ENCODE measurements around the gene SLC9B2. TPM values are rescaled to one million over a fixed set of nuclear protein-coding genes. Genes with fewer than 3 reads are reported as not detected.
"Not testable (repeated sequence)": the region's sequence is repeated elsewhere in the genome, so short reads cannot be mapped to it uniquely, and the experiment has no call there.

SLC9B2 gene
- polyA plus RNA-seq, 1 of the 3 experiments (the other 2 are of a cell fraction), result 11.2 TPM

GRCh38 chr4:102994803-102995202 lies 81.8 kb downstream of the SLC9B2 start (continued):
- TF ChIP-seq RAD21 (IDR thresholded peaks at IDR 0.05; ENCODE audit: low read length), result no peak
- no peak for TF ChIP-seq GATA2 (CRISPR knock-in tag; IDR thresholded peaks at IDR 0.05)
- TF ChIP-seq ELF1 (IDR thresholded peaks at IDR 0.05), result no peak
- no peak for TF ChIP-seq FOXJ3 (CRISPR knock-in tag; IDR thresholded peaks at IDR 0.05)
- no peak for TF ChIP-seq RCOR1 (IDR thresholded peaks at IDR 0.05; ENCODE audit: low read length)
- TF ChIP-seq FOXM1 (IDR thresholded peaks at IDR 0.05; ENCODE audit: low read depth), result no peak
- no peak for TF ChIP-seq NFIC (IDR thresholded peaks at IDR 0.05; ENCODE audit: borderline replicate concordance)
- no peak for TF ChIP-seq PBX3 (IDR thresholded peaks at IDR 0.05)
- TF ChIP-seq RFX5 (IDR thresholded peaks at IDR 0.05; ENCODE audit: low read length), result no peak

DNA sequence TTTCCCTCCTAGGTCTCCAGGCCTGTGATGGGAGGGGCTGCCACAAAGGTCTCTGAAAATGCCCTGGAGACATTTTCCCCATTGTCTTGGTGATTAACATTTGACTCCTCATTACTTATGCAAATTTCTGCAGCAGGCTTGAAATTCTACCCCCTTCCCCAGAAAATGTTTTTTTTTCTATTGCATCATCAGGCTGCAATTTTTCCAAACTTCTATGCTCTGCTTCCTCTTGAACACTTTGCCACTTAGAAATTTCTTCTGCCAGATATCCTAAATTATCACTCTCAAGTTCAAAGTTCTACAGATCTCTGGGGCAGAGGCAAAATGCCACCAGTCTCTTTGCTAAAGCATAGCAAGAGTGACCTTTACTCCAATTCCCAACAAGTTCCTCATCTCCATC lies 82.6 kb downstream of the SLC9B2 start:
- H3K36me3 ChIP-seq (replicated peaks in 1 of 2; ENCODE audit: control insufficient read depth in 1 of 2, insufficient read depth in 2 of 2, low read length in 1 of 2); H3K4me2 ChIP-seq; H4K20me1 ChIP-seq (ENCODE audit: insufficient read depth); H3F3A ChIP-seq (replicated peaks; ENCODE audit: insufficient read depth); H3K27ac ChIP-seq (ENCODE audit: low read depth in 2 of 2, low read length in 1 of 2); POLR2A ChIA-PET; H3K4me3 ChIP-seq (ENCODE audit: low read depth in 2 of 2, low read length in 1 of 2); H3K9me2 ChIP-seq; H3K79me2 ChIP-seq (ENCODE audit: insufficient read depth); H2AFZ ChIP-seq (ENCODE audit: low read depth); DNase-seq; CTCF ChIA-PET; H3K9ac ChIP-seq; H3K27me3 ChIP-seq (ENCODE audit: insufficient read depth); H3K4me1 ChIP-seq (ENCODE audit: control insufficient read depth in 1 of 2, insufficient read depth in 2 of 2, low read depth in 1 of 2, low read length in 1 of 2); H3K9me3 ChIP-seq: not testable (repeated sequence)

- no peak for DNase-seq
- ChIA-PET POLR2A (no interaction called here), CTCF (no interaction called here)
- no peaks in the 10 kb centered on the region for H3K36me3 ChIP-seq (replicated peaks in 1 of 2; ENCODE audit: control insufficient read depth in 1 of 2, insufficient read depth in 2 of 2, low read length in 1 of 2)
- no peak overlapping the region for H3K9ac ChIP-seq
- TF ChIP-seq ZBTB33 (IDR thresholded peaks at IDR 0.05; ENCODE audit: borderline replicate concordance, low read depth), result no peak
- TF ChIP-seq MXI1 (IDR thresholded peaks at IDR 0.05; ENCODE audit: low read depth, low read length), result no peak
- TF ChIP-seq, protein P1, sequence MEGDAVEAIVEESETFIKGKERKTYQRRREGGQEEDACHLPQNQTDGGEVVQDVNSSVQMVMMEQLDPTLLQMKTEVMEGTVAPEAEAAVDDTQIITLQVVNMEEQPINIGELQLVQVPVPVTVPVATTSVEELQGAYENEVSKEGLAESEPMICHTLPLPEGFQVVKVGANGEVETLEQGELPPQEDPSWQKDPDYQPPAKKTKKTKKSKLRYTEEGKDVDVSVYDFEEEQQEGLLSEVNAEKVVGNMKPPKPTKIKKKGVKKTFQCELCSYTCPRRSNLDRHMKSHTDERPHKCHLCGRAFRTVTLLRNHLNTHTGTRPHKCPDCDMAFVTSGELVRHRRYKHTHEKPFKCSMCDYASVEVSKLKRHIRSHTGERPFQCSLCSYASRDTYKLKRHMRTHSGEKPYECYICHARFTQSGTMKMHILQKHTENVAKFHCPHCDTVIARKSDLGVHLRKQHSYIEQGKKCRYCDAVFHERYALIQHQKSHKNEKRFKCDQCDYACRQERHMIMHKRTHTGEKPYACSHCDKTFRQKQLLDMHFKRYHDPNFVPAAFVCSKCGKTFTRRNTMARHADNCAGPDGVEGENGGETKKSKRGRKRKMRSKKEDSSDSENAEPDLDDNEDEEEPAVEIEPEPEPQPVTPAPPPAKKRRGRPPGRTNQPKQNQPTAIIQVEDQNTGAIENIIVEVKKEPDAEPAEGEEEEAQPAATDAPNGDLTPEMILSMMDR (IDR thresholded peaks at IDR 0.05), result no peak
- TF ChIP-seq RXRA (IDR thresholded peaks at IDR 0.05; ENCODE audit: borderline replicate concordance, low read depth), result no peak
- TF ChIP-seq ELF1 (IDR thresholded peaks at IDR 0.05), result no peak
- no peak for TF ChIP-seq TCF12 (IDR thresholded peaks at IDR 0.05)
- TF ChIP-seq MEF2A (IDR thresholded peaks at IDR 0.05; ENCODE audit: borderline replicate concordance, low read depth), result no peak
- H3K4me2 ChIP-seq, result no peak overlapping the region
- H3K9me3 ChIP-seq, result no peaks in the 10 kb centered on the region
- H3K4me3 ChIP-seq (ENCODE audit: low read depth in 2 of 2, low read length in 1 of 2), result no peak overlapping the region
- no peak overlapping the region for H2AFZ ChIP-seq (ENCODE audit: low read depth)
- no peaks in the 10 kb centered on the region for H3K9me2 ChIP-seq
- no peak overlapping the region for H3K27ac ChIP-seq (ENCODE audit: low read depth in 2 of 2, low read length in 1 of 2)
- no peaks in the 10 kb centered on the region for H3F3A ChIP-seq (replicated peaks; ENCODE audit: insufficient read depth)
- H3K4me1 ChIP-seq (ENCODE audit: control insufficient read depth in 1 of 2, insufficient read depth in 2 of 2, low read depth in 1 of 2, low read length in 1 of 2), result no peaks in the 10 kb centered on the region
- H4K20me1 ChIP-seq (ENCODE audit: insufficient read depth), result no peaks in the 10 kb centered on the region
- no peaks in the 10 kb centered on the region for H3K79me2 ChIP-seq (ENCODE audit: insufficient read depth)
- 100% methylated on average over 1 of the region's 1 CpG for whole genome bisulfite sequencing (ENCODE audit: low lambda C conversion rate)
- H3K27me3 ChIP-seq (ENCODE audit: insufficient read depth), result no peaks in the 10 kb centered on the region
Measured at GRCh38 chr4:102988429-102989020, 88.0 kb downstream of the SLC9B2 start.
